ENCODE results near the gene ABT1.

DNA sequence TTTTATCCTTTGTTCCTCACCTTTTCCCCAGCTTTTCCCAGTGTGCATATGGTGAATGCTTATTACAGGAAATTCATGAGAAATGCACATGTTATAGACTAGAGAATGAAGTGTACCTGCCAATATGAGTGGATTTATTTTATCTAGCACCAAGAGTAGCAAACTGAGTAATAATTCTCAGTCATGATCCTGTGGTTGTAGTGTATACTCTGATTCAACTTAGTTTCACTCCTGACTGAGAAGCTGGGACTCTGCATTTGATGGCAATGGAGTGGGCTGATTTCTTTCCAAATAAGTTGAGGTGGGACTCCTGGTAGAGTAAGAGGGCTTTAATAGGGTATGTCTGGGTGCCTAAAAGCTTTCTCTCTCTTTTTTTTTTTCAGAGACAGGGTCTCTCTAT is 4.0 kb downstream of the ABT1 start:
- no peak for TF ChIP-seq EZH2phosphoT487 (IDR thresholded peaks at IDR 0.05; ENCODE audit: insufficient read depth, low read depth)
- no peak for TF ChIP-seq EZH2 (IDR thresholded peaks at IDR 0.05; ENCODE audit: insufficient read depth, poor library complexity, severe bottlenecking)

All from GM23248 (cell line).